SK-N-SH treated with all-trans-retinoic acid at 6 μM for 48 hours (cell line): ENCODE measurements around the gene CCNY.

Experiments used
- ATAC-seq: fragments of 200-7000 bp; cut with Tn5 transposase; 3 replicates; pipeline ENCODE4 v1.9.1; 2020; ENCODE audit warnings: mild to moderate bottlenecking, moderate library complexity
- ARNTL ChIP-seq: fragments of 450-650 bp; formaldehyde crosslinking; IDR thresholded peaks from 2 replicates; pipeline ENCODE4 v1.5.0; 2020; ENCODE audit warnings: low read depth, mild to moderate bottlenecking, moderate library complexity, borderline replicate concordance
- BACH2 ChIP-seq: fragments of 250-450 bp; sonication (Bioruptor Pico); IDR thresholded peaks from 2 replicates; pipeline ENCODE4 v1.9.0; 2021; ENCODE audit warnings: mild to moderate bottlenecking, borderline replicate concordance
- CSDC2 ChIP-seq: fragments of 250-450 bp; sonication (Bioruptor Pico); IDR thresholded peaks from 2 replicates; pipeline ENCODE4 v1.5.0; 2020; ENCODE audit warnings: mild to moderate bottlenecking, moderate library complexity
- ESRRG ChIP-seq: fragments of 250-450 bp; sonication (Bioruptor Pico); IDR thresholded peaks from 2 replicates; pipeline ENCODE4 v1.6.1; 2021; ENCODE audit warnings: mild to moderate bottlenecking
- GLIS3 ChIP-seq: fragments of 250-450 bp; sonication (Bioruptor Pico); IDR thresholded peaks from 2 replicates; pipeline ENCODE4 v1.5.0; 2020; ENCODE audit warnings: mild to moderate bottlenecking, moderate library complexity
- ISL1 ChIP-seq: fragments of 250-450 bp; sonication (Bioruptor Pico); IDR thresholded peaks from 2 replicates; pipeline ENCODE4 v2.1.2; 2022; ENCODE audit warnings: mild to moderate bottlenecking, moderate library complexity
- OSR1 ChIP-seq: fragments of 250-450 bp; sonication (Bioruptor Pico); IDR thresholded peaks from 2 replicates; pipeline ENCODE4 v1.8.0; 2022; ENCODE audit warnings: moderate library complexity, mild to moderate bottlenecking, inconsistent platforms
- PPARA ChIP-seq: fragments of 250-450 bp; sonication (Bioruptor Pico); IDR thresholded peaks from 2 replicates; pipeline ENCODE4 v1.5.0; 2020; ENCODE audit warnings: mild to moderate bottlenecking, borderline replicate concordance
- RARB ChIP-seq: fragments of 250-450 bp; sonication (Bioruptor Pico); IDR thresholded peaks from 2 replicates; pipeline ENCODE4 v1.8.0; 2021; ENCODE audit warnings: mild to moderate bottlenecking, moderate library complexity
- SNAI2 ChIP-seq: fragments of 250-450 bp; sonication (Bioruptor Pico); IDR thresholded peaks from 2 replicates; pipeline ENCODE4 v1.5.0; 2020; ENCODE audit warnings: mild to moderate bottlenecking, moderate library complexity
- TCF4 ChIP-seq: fragments of 250-450 bp; sonication (Bioruptor Pico); IDR thresholded peaks from 2 replicates; pipeline ENCODE4 v1.8.0; 2021; ENCODE audit warnings: mild to moderate bottlenecking, moderate library complexity, borderline replicate concordance
- ZC3H10 ChIP-seq: fragments of 250-450 bp; sonication (Bioruptor Pico); IDR thresholded peaks from 2 replicates; pipeline ENCODE4 v1.5.1; 2021; ENCODE audit warnings: mild to moderate bottlenecking, moderate library complexity
- ZFP3 ChIP-seq: fragments of 250-450 bp; sonication (Bioruptor Pico); IDR thresholded peaks from 2 replicates; pipeline ENCODE4 v1.5.0; 2020; ENCODE audit warnings: mild to moderate bottlenecking, moderate library complexity
- ZFP30 ChIP-seq: fragments of 450-650 bp; formaldehyde crosslinking; IDR thresholded peaks from 2 replicates; pipeline ENCODE4 v1.5.0; 2022; ENCODE audit warnings: mild to moderate bottlenecking, moderate library complexity
- ZNF70 ChIP-seq: fragments of 450-650 bp; formaldehyde crosslinking; IDR thresholded peaks from 2 replicates; pipeline ENCODE4 v1.5.0; 2020; ENCODE audit warnings: mild to moderate bottlenecking, moderate library complexity
- ZNF8 ChIP-seq: fragments of 450-650 bp; formaldehyde crosslinking; IDR thresholded peaks from 2 replicates; pipeline ENCODE4 v1.5.0; 2020; ENCODE audit warnings: mild to moderate bottlenecking, moderate library complexity
- TF ChIP-seq, protein P1 (sequence below): fragments of 250-450 bp; sonication (Bioruptor Pico); IDR thresholded peaks from 2 replicates; pipeline ENCODE4 v1.5.1; 2020; ENCODE audit warnings: low read depth, mild to moderate bottlenecking, moderate library complexity
- TF ChIP-seq, protein P2 (sequence below): fragments of 250-450 bp; sonication (Bioruptor Pico); IDR thresholded peaks from 2 replicates; pipeline ENCODE4 v1.5.0; 2020; ENCODE audit warnings: mild to moderate bottlenecking, moderate library complexity
- TF ChIP-seq, protein P3 (sequence below): fragments of 250-450 bp; sonication (Bioruptor Pico); IDR thresholded peaks from 2 replicates; pipeline ENCODE4 v1.8.0; 2021; ENCODE audit warnings: low read depth, mild to moderate bottlenecking, moderate library complexity, borderline replicate concordance

CCNY gene

DNA sequence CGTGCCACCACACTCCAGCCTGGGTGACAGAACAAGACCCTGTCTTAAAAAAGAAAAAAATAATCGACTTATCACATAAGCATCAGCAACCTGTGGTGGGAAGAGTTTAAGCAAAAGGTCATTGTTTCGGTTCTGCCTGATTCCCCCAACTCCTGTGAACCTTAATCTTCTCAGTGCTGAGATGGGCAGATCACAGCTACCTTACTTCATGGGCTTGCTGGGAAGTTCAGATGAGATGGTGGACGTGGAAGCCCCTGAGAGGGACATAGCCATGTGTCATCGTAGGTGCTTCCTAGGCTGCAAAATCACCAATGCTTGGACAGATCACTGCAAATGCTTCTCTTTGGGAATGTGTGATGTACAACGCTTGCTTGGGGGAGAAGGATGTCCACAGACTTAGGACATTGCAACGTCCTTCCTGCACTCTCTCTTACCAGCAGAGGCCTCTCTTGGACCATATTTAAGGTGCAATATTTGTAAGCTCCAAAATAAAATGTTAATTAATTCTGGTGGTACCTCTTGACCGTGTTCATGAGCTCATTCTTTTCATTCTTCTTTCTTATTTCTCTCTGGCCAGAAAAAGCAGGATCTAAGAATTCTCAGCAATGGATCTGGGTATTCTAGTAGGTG lies 277.4 kb downstream of the CCNY start:
- peak; percentile 93 for ATAC-seq
- no peak for TF ChIP-seq ESRRG (CRISPR knock-in tag)
- TF ChIP-seq ZFP3 (CRISPR knock-in tag) = no peak
- no peak for TF ChIP-seq PPARA
- no peak for TF ChIP-seq CSDC2 (CRISPR knock-in tag)
- TF ChIP-seq RARB = no peak
- no peak for TF ChIP-seq GLIS3 (CRISPR knock-in tag)
- TF ChIP-seq, protein P1, sequence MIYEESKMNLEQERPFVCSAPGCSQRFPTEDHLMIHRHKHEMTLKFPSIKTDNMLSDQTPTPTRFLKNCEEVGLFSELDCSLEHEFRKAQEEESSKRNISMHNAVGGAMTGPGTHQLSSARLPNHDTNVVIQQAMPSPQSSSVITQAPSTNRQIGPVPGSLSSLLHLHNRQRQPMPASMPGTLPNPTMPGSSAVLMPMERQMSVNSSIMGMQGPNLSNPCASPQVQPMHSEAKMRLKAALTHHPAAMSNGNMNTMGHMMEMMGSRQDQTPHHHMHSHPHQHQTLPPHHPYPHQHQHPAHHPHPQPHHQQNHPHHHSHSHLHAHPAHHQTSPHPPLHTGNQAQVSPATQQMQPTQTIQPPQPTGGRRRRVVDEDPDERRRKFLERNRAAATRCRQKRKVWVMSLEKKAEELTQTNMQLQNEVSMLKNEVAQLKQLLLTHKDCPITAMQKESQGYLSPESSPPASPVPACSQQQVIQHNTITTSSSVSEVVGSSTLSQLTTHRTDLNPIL (CRISPR knock-in tag) = no peak
- no peak for TF ChIP-seq ARNTL
- no peak for TF ChIP-seq ZNF8 (CRISPR knock-in tag)
- TF ChIP-seq, protein P2, sequence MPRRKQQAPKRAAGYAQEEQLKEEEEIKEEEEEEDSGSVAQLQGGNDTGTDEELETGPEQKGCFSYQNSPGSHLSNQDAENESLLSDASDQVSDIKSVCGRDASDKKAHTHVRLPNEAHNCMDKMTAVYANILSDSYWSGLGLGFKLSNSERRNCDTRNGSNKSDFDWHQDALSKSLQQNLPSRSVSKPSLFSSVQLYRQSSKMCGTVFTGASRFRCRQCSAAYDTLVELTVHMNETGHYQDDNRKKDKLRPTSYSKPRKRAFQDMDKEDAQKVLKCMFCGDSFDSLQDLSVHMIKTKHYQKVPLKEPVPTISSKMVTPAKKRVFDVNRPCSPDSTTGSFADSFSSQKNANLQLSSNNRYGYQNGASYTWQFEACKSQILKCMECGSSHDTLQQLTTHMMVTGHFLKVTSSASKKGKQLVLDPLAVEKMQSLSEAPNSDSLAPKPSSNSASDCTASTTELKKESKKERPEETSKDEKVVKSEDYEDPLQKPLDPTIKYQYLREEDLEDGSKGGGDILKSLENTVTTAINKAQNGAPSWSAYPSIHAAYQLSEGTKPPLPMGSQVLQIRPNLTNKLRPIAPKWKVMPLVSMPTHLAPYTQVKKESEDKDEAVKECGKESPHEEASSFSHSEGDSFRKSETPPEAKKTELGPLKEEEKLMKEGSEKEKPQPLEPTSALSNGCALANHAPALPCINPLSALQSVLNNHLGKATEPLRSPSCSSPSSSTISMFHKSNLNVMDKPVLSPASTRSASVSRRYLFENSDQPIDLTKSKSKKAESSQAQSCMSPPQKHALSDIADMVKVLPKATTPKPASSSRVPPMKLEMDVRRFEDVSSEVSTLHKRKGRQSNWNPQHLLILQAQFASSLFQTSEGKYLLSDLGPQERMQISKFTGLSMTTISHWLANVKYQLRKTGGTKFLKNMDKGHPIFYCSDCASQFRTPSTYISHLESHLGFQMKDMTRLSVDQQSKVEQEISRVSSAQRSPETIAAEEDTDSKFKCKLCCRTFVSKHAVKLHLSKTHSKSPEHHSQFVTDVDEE (CRISPR knock-in tag) = no peak
- TF ChIP-seq BACH2 = no peak
- no peak for TF ChIP-seq OSR1 (CRISPR knock-in tag)
- TF ChIP-seq TCF4 (CRISPR knock-in tag) = no peak
- TF ChIP-seq ZNF70 (CRISPR knock-in tag) = no peak
- no peak for TF ChIP-seq SNAI2 (CRISPR knock-in tag)
- TF ChIP-seq ZFP30 = no peak
- TF ChIP-seq, protein P3, sequence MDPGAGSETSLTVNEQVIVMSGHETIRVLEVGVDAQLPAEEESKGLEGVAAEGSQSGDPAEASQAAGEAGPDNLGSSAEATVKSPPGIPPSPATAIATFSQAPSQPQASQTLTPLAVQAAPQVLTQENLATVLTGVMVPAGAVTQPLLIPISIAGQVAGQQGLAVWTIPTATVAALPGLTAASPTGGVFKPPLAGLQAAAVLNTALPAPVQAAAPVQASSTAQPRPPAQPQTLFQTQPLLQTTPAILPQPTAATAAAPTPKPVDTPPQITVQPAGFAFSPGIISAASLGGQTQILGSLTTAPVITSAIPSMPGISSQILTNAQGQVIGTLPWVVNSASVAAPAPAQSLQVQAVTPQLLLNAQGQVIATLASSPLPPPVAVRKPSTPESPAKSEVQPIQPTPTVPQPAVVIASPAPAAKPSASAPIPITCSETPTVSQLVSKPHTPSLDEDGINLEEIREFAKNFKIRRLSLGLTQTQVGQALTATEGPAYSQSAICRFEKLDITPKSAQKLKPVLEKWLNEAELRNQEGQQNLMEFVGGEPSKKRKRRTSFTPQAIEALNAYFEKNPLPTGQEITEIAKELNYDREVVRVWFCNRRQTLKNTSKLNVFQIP (CRISPR knock-in tag) = no peak
- TF ChIP-seq ZC3H10 (CRISPR knock-in tag) = no peak
- no peak for TF ChIP-seq ISL1 (CRISPR knock-in tag)

DNA sequence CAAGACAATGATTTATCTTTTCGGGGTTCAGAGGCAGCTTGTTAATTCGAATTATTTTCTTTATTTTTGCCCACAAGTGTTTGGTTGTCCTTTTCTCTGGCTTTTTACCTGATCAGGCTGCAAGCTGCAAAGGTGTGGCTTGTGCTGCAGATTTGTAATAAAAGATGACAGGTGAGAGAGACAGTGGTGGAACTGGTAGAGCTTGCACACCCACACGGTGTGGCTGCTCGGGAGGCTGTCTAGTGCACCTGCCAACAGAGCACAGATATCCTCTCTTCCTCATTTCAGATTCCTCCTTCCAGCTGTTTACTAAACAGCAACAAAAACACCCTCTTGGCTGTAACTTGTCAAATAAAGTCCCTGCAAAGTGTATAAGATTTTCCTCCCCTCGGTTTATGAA lies 278.0 kb downstream of the CCNY start:
- TF ChIP-seq PPARA (no peak), ZFP30 (no peak)
- TF ChIP-seq, all 23 proteins: peak for 0
- ATAC-seq = no peak
